Stimulated activated CD4-positive, alpha-beta T cell treated with anti-CD3 and anti-CD28 coated beads, Interleukin-2, amount 100 ng/mL, for 4 hours (primary cell): ENCODE measurements around the gene HDAC8.
"Not testable (repeated sequence)": the region's sequence is repeated elsewhere in the genome, so short reads cannot be mapped to it uniquely, and the experiment has no call there.

ENCODE experiments used
- DNase-seq: peaks from one replicate; pipeline ENCODE4 v3.0.0-alpha.2; 2020; ENCODE audit warnings: low read depth

HDAC8 gene

DNA sequence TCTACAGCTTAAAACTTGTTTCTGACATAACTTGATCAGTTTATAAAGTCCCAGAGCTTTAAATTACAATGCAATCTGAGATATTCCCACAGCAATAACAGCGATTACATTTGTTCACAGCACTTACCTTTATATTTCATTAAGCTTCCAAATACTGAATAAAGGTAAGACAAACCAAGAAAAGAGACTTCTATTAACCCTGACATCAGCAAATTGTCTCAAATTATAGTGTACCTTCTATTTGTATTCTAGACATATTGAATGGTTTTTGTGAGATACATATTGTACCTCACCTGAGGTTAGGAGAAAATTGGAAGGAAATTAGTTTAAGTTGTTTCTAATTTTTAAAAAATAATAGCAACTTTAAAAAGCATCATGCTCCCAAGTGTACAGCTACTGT is 111.9 kb downstream of the HDAC8 start:
- no peak for DNase-seq

DNA sequence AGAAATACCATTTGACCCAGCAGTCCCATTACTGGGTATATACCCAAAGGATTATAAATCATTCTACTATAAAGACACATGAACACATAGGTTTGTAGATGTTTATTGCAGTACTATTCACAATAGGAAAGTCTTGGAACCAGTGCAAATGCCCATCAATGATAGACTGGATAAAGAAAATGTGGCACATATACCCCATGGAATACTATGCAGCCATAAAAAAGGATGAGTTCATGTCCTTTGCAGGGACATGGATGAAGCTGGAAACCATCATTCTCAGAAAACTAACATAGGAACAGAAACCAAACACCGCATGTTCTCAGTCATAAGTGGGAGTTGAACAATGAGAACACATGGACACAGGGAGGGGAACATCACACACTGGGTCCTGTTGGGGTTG is 123.6 kb downstream of the HDAC8 start:
- not testable (repeated sequence) for DNase-seq

DNA sequence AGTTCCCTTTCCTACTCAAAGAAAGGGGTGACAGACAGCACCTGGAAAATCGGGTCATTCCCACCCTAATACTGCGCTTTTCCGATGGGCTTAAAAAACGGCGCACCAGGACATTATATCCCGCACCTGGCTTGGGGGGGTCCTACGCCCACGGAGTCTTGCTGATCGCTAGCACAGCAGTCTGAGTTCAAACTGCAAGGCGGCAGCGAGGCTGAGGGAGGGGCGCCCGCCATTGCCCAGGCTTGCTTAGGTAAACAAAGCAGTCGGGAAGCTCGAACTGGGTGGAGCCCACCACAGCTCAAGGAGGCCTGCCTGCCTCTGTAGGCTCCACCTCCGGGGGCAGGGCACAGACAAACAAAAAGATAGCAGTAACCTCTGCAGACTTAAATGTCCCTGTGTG is 131.9 kb downstream of the HDAC8 start:
- not testable (repeated sequence) for DNase-seq

DNA sequence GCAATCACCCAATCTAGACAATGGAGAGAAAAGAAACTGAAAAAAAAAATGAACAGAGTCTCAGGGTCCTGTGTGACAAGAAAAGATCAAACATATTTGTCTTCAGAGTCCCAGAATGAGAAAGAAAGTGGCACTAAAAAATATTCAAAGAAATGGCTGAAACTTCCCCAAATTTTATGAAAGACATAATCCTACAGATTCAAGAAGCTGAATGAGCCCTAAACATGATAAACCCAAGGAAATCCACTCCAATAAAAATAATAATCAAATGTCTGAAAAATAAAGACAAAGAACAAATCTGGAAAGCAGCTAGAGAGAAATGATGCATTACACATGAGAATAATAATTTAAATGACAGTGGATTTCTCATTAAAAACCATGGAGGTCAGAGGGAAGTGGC is 136.6 kb downstream of the HDAC8 start:
- DNase-seq, result no peak

DNA sequence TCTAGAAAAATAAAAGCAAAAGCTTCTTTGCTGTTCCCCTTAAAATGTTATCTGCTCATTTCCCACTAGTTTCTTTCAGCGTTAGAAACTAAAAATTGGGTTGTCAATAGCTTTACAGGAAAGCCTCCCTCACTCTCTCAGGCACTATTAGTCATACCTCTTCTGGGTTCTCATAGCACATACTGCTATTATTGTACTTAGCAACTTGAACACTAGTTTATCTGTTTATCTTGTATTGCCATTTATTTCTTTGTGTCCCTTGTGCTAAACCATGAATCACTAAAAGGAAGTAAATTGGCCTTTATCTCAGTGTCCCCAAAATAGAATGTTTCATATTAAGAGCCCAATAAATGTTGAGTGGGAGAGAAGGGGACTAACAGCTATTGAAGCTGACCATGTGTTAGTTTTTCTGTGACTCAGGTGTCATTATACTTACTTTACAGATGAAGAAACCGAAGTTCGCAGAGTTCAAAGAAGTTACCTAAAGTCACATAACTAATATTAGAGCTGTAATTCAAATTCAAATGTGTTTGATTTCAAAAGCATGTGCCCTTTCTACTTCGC is 142.2 kb downstream of the HDAC8 start:
- DNase-seq, result no peak

DNA sequence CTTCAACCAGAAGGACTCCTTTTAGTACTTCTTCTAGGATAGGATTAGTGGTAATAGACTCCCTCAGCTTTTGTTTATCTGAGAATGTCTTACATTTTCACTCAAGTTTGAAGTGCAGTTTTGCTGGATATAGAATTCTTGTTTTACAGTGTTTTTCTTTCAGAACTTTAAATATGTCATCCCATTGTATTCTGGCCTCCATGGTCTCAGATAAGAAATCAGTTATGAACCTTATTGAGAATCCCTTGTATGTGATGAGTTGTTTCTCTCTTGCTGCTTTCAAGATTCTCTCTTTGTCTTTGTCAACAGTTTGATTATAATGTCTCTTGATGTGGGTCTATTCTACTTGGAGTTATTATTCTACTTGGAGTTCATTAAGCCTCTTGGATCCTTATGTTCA is 150.8 kb downstream of the HDAC8 start:
- DNase-seq, result no peak

DNA sequence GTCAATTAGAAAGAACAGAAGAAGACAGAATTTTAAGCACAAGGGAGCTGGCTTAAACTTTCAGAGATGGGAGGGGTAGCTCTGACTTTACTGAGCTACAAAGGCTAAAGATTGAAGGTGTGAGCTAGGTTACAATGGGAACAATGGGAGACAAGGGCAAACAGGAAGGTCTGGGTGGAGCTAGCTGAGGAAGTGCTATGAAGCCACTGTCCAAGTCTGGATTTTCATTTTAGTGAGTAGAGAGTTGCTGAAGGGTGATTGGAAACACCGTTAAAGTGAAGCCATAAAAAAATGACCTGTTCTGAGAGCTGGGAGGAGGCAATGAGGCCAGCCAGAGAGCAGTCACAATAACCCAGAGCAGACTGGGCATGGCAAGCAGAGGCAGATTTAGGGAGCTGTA is 162.7 kb downstream of the HDAC8 start:
- DNase-seq, result no peak

DNA sequence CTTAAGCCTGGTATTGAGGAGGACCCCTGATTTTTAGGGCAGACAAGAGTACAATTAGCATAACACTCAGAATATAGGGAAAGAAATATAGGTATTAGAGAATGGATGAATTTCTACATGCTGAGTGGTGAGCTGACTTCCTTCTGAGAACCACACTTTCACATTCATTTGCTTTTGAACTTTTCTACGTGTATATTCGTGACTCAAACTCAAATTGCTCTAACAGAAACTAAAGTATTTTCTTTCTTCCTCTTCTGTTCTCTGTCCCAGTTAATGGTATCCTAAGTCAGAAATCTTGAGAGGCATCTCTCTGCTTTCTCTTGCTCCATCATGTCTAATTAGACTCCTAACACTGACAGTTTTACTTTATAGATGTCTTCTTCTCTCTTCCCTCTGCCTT is 163.8 kb downstream of the HDAC8 start:
- no peak for DNase-seq

DNA sequence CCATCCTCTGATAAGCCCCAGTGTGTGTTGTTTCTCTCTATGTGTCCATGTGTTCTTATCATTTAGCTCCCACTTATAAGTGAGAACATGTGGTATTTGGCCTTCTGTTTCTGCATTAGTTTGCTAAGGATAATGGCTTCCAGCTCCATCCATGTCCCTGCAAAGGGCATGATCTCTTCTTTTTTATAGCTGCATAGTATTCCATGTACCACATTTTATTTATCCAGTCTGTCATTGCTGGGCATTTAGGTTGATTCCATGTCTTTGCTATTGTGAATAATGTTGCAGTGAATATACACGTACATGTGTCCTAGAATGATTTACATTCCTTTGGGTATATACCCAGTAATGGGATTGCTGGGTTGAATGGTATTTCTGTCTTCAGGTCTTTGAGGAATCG is 167.5 kb downstream of the HDAC8 start:
- DNase-seq, result not testable (repeated sequence)

DNA sequence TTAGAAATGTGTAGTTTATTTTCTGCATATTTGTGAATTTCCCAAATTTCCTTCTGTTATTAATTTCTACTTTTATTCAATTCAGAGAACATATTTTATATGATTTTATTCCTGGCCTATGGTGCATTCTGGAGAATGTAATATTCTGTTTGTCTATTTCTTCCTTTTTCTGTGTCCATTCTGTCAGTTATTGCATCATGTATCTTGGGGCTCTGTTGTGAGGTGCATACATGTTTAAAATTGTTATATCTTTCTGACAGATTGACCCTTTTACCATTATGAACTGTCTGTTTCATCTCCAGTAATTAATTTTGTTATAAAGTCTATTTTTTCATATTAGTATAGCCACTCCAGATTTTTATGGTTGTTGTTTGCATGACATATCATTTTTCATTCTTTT is 170.0 kb downstream of the HDAC8 start:
- no peak for DNase-seq

DNA sequence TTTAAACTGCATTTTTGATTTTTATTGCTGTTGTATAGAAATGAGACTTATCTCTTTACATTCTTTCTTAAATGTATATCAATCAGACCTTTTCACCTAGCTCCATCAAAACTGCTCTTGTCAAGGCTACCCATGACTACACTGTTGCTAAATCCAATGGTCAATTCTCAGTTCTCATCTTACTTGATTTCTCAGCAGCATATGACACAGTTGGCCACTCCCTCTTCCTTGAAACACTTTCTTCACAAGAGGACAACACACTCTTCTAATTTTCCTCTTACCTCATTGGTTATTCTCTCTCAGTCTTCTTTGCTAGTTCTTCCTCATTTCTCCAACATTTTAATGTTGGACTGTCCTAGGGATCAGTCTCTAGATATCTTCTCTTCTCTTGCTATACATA is 172.8 kb downstream of the HDAC8 start:
- no peak for DNase-seq

DNA sequence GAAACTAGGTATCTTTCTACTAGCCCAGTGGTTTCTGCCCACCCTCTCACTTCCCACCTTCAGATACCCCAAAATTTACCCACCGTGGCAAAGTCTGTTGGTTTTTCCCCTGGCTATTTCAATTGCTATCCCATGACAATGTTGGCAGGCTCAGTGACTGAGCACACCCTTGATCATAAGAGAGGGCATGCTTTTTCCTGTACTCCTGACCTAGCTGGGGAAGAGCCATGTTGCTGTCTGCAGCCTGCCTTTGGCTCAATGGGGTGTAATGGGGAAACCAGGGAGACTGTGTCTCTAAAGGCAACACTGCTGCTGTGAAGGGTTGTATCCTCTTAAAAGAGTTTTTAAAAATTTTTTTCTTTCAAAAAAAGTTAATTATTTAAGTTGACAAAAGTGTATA is 176.5 kb downstream of the HDAC8 start:
- no peak for DNase-seq

DNA sequence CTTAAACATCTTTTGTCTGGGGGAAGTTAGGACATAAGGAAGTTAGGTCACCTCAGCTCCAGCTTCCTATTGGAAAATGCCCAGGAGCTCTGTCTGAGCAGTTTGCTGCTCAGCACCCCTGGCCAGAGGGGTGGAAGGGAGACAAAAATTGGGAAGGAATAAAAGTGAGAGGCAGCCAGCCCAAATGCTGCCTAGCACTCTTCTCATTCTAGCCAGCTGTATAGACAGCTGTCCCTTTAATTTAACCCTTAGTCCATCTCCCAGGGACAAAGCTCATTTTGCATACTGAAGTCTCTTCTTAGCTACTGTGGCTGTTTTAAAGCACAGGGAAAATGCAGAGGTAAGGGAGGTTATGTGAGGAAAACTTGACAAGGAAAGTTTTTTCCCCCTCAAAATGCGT is 177.4 kb downstream of the HDAC8 start:
- DNase-seq, result no peak

DNA sequence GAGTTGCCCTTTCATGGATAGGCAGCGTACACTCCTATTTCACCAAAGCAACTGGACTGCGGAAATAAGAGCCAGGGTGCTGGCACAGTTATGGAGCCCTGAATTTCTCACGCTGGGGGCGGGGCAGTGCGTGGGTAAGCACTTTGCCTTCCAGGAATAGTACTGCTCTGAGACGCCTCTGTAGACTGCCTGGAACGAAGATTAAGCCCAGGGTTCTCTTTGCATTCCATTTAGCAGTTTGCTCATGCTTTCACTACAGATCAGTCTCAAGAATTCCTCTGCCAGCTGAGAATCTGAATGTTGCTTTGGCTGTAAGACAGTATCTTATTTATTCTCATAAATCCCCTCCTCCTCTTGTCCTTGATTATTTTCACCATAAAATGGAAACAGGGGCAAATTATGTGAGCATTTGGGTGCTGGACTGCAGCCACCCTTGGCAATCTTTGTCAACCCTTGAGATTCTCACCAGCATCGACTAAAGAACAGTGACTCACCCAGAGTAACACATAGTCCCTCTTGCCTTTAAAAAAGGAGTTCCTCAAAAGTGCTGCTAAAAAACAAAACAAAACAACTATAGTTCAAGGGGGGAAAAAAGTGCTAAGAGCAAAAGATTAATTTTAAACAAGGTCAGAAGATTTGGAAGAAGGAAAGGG is 178.0 kb downstream of the HDAC8 start:
- no peak for DNase-seq

DNA sequence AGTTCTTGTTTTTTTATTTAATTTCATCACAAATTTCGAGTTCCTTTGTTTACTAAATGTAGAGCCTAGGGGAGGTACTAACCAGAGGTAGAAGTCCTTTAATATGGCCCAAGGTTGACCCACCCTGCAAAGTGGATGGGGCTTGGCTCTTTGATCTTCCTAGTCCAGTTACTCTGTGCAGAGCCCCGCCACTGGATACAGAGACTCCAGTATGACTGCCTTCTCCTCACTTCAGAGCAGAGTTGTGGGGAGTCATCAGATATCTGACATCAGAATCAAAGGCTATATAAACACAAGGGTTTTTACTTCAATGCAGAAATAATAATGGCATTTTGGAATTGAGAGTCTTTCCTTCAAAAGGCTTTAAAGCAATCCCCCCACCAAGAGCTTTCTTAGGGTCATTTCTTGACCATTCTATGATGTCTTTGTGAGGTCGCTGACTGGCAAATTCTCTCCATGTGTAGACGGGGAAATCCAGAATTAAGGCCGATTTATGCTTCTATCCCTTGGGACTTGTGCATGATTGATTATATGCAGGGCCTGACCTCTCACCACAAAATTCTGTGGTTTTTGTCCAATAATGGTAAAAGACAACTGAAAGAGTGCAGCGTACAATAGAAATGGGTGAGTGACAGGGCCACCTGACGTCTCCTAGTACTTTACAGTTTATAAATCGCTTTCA is 178.7 kb downstream of the HDAC8 start:
- no peak for DNase-seq

DNA sequence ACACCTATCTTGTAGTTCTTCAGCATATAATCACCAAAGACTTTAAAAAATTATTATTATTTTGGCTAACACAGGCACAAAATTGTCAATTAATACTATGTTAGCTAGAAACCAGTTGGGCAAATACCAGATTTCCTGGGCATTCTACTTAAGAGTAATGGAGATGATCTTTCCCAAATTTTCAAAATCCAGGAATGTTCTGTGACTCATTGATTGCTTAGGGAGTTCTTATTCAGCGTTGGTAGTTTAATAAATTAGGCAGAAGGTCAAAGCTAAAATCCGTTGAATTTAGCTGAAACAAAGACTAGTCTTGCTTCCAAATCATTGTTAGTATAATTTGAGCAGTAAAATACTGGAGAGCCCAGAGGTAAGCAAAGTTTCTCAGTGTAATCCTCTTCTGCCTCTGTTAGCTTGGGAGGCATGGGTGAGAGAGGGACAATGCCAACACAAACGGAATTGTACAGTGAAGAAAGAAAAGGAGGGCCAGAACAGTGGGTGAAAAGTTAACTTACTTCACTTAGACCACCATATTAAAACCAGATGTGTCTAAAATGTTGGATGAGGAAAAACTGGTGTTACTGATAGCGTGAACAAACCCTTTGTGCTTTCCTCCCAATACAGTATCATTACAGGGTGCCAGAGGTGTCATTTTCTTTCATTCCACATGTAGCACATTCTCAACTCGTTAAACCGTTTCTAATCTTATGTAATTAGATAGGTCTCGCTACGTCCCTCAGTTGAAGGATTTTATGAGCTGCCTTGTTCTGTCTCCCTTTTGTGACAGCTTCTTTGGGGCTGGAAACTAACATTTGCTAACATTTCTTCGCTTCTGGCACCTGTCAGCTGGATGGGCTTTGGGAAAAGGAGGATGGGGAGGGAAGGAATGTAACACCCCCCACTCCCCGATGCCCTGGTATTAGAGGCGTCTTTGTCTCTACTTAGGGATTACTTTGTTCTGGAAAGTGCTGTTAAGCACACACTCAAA is 179.5 kb downstream of the HDAC8 start:
- no peak for DNase-seq

DNA sequence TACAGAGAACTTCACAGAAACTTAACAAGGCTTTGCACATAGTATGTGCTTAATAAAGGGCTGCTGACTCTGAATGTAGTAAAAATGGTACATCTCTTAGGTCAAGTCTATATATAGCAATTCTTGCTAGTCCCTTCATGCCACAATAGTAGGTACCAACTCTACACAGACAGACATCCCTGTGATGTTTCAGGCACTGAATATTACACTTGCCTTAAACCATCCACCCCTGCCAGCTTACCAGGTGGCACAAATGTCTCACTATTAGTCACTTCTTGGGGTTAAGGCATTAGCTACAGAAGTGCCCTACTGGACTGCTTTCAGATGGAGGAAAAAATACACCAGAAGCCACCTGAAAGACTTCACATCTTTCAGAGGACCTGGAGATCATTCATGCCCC is 180.6 kb downstream of the HDAC8 start:
- DNase-seq, result no peak

DNA sequence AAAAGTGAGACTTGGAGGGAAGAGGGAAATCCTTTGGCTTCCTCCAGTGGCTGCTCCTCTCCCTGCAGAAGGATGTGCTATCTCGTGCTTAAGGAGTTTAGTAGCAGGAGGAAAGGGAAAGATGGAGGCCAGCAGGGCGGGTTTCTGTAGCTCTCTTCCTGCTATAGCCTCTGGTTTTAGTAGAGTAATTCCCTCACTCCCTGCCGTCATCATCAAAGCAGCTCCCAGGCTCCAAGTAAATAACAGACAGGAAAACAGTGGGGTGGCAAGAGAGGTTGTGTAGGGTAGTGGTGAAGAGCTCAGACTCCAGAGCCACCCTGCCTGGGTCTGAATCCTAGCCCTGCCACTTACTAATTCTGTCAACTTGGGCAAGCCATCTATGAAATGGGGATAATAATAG is 185.4 kb downstream of the HDAC8 start:
- no peak for DNase-seq

DNA sequence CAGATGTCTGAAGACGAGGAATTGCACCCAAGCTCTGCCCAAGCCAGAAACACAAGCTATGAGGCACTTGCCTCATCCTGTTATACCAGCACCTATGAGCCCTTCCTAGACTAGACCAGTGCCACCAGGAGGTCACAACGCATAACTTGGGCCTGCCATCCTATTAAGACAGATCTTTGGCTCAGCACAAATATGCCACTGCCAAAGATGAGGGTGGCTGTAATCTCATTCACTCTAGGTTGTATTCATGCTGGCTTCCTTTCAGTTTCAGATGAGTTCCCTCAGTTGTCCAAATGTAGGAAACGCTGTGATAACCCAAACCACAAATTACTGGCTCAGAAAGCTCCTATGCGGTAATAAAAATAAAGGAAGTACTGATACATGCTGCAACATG is 190.4 kb downstream of the HDAC8 start:
- DNase-seq, result no peak

DNA sequence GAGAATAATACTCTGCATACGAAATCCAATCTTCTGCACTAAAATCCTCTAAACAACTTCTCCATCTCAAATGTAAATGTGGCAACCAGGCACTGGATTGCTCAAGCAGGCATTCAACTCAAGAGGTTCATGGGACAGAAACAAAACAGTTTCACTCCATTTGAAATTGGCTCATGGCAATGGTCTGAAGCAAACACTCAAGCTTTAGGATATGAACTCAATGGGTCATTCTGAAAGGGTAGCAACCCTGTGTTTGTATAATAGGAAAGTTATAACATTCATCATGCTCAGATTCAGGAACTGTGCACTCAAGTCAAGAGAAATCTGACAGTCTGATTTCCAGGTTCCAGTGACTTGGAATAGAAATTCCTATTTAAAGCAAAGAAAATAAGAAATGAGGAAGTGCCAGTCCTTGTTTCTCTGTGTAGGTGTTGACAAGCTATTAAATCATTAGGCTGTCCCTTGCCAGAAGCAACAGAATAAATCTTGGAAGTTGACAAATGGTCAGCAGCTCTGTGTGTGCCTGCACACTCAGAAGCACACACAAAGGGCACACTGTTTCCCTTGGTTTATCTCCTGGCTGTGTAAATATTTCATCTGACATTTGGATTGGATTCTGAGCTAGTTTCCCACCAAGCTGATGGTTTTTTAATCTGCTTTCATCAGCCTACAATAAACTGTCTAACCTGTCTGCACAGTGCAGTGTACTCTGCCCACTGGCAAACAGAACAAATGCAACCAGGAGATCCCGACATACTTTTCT is 191.0 kb downstream of the HDAC8 start:
- DNase-seq, result no peak

DNA sequence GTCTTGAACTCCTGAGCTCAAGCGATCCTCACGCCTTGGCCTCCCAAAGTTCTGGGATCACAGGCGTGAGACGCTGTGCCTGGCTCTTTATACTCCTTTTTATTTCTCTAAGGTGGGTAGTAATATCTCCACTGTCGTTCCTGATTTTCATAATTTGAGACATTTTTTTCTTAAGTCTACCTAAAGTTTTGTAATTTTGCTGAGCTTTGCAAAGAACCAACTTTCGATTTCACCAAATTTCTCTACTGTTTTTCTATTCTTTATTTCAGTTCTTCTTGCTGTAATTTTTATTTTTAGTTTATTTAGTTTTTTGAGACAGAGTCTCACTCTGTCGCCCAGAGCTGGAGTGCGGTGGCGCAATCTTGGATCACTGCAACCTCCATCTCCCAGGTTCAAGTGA is 196.5 kb downstream of the HDAC8 start:
- no peak for DNase-seq

DNA sequence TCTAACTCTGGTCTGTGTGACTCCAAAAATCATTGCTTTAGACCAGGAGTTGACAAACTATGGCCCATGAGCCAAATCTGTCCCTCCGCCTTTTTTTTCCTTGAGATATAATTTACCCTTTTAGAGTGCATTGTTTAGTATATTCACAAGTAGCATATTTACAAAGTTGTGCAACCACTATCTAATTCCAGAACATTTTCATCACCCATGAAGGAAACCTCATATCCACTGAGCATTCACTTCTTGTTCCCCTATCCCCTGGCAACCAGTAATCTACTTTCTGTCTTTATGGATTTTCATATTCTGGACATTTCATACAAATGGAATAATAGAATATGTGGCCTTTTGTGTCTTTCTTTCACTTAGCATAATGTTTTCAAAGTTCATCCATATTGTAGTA is 199.5 kb downstream of the HDAC8 start:
- DNase-seq, result no peak
